GM12891 (cell line): ENCODE results near the gene ITGA2B.
A peak's percentile ranks its signal among the peaks of the same experiment; 100 is the strongest.

Experiments
- DNase-seq: peaks from one replicate; pipeline ENCODE4 v3.0.0; 2011; ENCODE audit warnings: low spot score; ENCODE audit not compliant: insufficient read length
- FAIRE-seq: peaks from 2 replicates; lab custom pipeline; 2011; peaks lifted over from hg19 to GRCh38; lab: Jason Lieb, UNC
- PAX5 ChIP-seq: IDR thresholded peaks from 2 replicates; pipeline ENCODE4 v1.6.1; 2011; ENCODE audit warnings: low read length, moderate library complexity, mild to moderate bottlenecking; ENCODE audit not compliant: insufficient read depth, severe bottlenecking
- POLR2A ChIP-seq: IDR thresholded peaks from 2 replicates; pipeline ENCODE4 v1.6.1; 2011; ENCODE audit warnings: low read depth, low read length, control low read depth
- POLR2AphosphoS5 ChIP-seq: IDR thresholded peaks from 2 replicates; pipeline ENCODE4 v1.6.1; 2011; ENCODE audit warnings: low read depth, low read length, control low read depth
- POU2F2 ChIP-seq: IDR thresholded peaks from 2 replicates; pipeline ENCODE4 v1.6.1; 2011; ENCODE audit warnings: low read depth, mild to moderate bottlenecking, control low read depth, low read length, moderate library complexity
- SPI1 ChIP-seq: IDR thresholded peaks from 2 replicates; pipeline ENCODE4 v1.6.1; 2011; ENCODE audit warnings: low read depth, low read length, control low read depth
- TAF1 ChIP-seq: IDR thresholded peaks from 2 replicates; pipeline ENCODE4 v1.6.1; 2011; ENCODE audit warnings: low read depth, low read length, control low read depth

Gene ITGA2B

DNA sequence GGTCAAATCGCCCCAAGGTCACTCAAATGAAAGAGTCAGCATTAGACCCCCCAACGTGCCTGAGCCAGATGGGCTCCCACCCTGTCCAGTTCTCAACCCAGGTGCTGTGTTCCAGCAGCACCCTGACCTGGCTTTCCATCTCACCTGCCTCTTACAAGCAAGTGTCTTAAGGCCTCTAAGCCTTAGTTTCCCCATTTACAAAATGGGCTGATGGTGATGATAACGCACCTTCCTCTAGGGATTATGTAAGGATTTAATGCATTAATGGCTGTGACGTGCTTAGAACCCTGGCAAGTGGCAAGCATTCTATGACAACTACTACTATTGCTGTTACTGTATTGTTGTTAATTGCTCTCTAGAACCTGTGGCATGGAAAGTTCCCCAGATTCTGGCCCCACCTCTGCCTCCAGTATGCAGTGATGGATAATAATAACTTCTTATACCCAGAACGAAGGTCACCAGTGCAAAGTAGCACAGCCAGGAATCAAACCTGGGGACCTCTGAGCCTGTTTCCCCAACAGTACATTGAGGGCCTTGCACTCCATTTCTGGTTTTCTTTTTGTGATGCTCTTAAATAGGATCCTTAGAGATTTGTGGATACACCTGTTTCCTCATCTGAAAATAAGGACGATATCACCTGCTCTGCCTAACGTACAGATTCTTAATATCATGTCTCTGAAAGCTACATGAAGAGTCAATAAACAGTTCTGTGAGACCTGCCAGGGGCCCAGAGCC lies 61.6 kb downstream of the ITGA2B start:
- no peak for DNase-seq
- no peak for TF ChIP-seq PAX5
- TF ChIP-seq POU2F2 = no peak
- no peak for TF ChIP-seq POLR2AphosphoS5
- TF ChIP-seq SPI1 = no peak
- TF ChIP-seq POLR2A = no peak
- TF ChIP-seq TAF1 = no peak
- no peak for FAIRE-seq

DNA sequence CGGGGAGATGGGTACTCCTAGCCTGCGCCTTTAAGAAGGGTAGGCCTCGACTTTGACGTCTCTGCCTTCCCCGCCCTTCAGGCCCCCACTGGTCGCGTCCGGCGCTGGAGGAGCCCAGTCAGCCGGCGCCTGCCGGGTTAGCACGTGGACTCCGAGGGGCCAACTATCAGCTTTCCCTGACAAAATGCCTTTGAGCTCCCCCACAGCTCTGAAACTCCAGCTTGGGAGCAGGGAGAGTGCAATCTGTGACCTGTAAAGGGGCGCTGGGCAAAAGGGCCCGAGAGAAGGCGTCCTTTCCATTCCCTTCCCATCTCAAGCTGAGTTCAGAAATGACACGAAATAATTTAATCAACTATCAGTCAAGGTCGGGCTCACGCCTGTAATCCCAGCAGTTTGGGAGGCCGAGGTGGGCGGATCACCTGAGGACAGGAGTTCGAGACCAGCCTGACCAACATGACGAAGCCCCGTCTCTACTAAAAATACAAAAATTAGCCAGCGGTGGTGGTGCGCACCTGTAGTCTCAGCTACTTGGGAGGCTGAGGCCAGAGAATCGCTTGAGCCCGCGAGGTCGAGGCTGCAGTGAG lies 62.5 kb downstream of the ITGA2B start:
- FAIRE-seq (peak; percentile 83), DNase-seq (peak; percentile 91)

DNA sequence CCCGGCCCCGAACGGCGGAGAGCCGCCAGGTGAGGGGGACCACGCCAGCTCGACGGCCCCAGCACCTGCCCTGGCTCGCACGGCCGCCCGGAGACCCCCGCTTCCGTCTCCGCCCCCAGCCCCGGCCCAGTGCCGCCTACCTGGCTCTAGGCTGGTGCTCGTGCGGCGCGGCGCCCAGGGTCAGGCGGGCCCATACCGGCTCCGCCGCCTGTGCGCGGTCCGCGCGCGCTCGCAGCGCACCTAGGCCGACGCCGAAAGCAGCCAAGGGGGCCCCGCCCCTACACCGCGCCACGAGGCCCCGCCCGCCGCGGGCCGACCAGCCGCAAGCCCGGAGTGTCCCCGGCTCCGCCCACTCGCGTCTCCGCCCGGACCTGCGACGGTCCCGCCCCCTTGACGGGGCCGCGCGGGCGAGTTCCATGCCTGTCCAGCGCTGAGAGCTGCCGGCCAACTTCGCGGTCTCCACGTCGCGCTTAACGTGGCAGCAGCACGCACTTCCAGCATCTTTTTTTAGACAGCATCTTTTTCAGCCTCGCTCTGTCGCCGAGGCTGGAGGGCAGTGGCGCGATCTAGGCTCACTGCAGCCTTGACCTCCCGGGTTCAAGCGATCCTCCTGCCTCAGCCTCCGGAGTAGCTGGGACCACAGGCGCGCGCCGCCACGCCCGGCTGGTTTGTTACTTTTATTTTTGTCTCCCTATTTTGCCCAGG lies 64.7 kb downstream of the ITGA2B start, which contains the start of gene SLC25A39:
SLC25A39 (minus strand) TSS at position 253 of the 705 bp plus-strand sequence. CDS start 1,261 bp downstream, outside the sequence.
- DNase-seq = peak; percentile 89
- TF ChIP-seq PAX5 (peak; percentile 55), POU2F2 (no peak; the same call in 1 of the 2 replicates), TAF1 (0 out of 2 replicates have a peak, but pooled peaks have one; percentile 30), POLR2A (peak; percentile 70; the same call in 1 of the 2 replicates), SPI1 (no peak), POLR2AphosphoS5 (peak; percentile 47; the same call in 1 of the 2 replicates)
- peak; percentile 98 for FAIRE-seq

More for the DNA sequence above, 62.5 kb downstream of the ITGA2B start:
- TF ChIP-seq POU2F2 = 0 out of 2 replicates have a peak, but pooled peaks have one; percentile 30
- TF ChIP-seq TAF1 = no peak
- 0 out of 2 replicates have a peak, but pooled peaks have one; percentile 31 for TF ChIP-seq POLR2A

DNA sequence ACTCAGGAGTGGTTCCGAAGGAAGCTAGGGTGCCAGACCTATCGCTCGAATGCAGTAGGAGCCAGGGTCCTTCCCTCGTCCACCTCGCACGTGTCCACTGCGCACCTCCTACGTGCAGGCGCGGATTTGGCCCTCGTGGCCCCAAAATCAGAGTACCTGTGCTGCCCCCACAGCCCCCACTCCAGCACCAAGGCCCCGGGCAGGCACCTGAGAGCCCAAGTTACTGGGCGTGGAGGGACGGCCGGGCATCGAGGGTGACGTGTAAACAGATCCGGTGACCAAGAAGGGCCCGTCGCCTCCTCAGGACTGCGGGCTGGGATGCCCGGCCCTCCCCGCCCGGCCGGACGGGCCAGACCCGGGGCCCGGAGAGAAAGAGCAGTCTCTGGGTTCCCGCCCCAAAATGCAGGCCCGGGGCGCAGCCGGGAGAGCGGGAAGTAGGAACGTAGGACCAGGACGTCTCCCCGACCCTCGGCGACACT lies 65.3 kb downstream of the ITGA2B start:
- DNase-seq (no peak), FAIRE-seq (no peak)

GRCh38 chr17:44323359-44324091 lies 65.9 kb downstream of the ITGA2B start:
- FAIRE-seq (no peak), DNase-seq (no peak)
- no peak for TF ChIP-seq TAF1
- TF ChIP-seq SPI1 = no peak
- no peak for TF ChIP-seq POU2F2
- TF ChIP-seq POLR2AphosphoS5 = no peak
- no peak for TF ChIP-seq PAX5
- no peak for TF ChIP-seq POLR2A

More for the DNA sequence above, 65.3 kb downstream of the ITGA2B start:
- no peak for TF ChIP-seq POLR2A
- no peak for TF ChIP-seq POLR2AphosphoS5
- TF ChIP-seq SPI1 = no peak
- TF ChIP-seq PAX5 = no peak
- no peak for TF ChIP-seq POU2F2
- no peak for TF ChIP-seq TAF1

DNA sequence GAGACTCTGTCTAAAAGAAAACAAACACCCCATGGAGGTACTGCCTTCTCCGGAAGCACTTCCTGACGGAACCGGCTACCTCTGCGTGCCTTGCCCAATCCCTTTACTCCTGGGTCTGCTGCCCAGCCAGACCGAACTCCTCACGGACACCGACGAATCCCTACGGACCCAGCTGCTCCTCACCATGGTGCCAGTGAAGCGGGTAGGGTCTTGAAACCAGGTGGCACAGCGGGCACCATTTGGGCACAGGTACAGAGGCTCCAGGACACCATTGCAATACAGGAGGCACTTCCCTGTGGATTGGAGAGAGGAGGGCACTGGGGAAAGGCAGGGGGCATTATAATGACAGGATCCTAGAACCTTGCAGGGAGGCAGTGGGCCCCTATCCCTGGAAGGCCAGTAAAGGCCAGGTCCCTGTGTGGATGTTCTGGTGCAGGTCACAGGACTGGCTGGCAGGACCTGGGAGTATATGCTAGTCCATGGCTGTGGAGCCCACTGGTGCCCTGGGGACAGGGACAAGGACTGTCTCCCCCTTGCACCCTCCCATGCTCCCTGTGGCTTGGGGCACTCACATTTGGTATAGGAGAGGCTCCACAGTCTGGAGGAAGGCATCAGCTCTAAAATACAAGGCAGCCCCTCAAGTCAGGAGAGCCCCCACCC lies 67.1 kb downstream of the ITGA2B start:
- FAIRE-seq = no peak
- no peak for DNase-seq
- TF ChIP-seq POU2F2 (no peak), POLR2AphosphoS5 (no peak)
